Measurements from ENCODE around the gene PEX5L.

The PEX5L gene

DNA sequence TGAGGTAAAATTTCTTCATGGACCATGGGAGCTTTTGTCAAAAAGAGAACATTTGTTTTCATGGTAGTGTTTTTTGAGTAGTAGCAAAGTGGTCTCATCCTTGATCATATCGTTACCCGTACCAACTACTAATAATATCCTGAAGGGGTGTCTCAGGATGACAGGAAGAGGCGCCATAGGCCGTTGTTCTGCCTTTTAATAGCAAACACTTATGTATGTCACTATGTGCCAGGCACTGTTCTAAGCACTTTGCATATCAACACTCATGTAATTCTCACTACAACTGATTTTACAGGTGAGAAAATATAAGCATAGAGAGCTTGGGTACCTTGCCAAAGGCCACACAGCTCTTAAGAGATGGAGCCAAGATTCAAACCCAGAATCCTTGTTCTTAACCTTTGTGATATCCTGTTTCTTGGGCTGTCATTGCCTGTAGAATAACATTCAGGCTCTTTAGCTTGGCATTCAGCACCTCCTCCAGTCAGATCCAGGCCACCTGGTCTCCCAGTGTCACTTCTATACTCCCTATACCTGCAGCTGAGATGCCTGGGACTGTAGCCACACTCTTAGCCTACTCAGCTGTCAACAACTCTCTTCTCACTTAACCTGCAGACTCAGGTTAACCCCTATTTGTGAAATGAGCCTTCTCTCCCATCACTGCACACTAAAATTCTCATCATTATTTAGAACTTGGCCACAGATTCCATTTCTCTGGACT is 270.2 kb downstream of the PEX5L start:
- no peak for TF ChIP-seq GATA1 (IDR thresholded peaks at IDR 0.05; ENCODE audit: low read depth, low read length)
- TF ChIP-seq POLR2A (IDR thresholded peaks at IDR 0.05; ENCODE audit: low read length) = no peak
- DNase-seq = no peak

DNA sequence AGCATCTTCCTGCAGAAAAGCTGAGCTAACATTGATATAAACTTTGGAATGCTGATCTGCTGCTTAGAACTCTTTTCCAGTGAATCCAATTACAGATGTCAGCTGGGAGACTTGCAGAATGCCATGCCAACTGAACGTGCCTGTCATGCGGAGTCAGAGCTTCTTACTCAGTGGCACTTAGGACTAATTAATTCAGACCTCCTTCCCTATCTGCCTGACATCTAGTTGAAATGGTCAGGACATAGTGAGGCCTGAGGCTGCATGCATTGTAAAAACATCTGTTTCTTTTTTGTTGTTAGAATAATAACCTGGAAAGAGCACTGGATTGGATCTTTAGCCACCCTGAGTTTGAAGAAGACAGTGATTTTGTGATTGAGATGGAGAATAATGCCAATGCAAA is 271.3 kb downstream of the PEX5L start:
- no peak for DNase-seq
- no peak for TF ChIP-seq POLR2A (IDR thresholded peaks at IDR 0.05; ENCODE audit: low read length)
- no peak for TF ChIP-seq GATA1 (IDR thresholded peaks at IDR 0.05; ENCODE audit: low read depth, low read length)

DNA sequence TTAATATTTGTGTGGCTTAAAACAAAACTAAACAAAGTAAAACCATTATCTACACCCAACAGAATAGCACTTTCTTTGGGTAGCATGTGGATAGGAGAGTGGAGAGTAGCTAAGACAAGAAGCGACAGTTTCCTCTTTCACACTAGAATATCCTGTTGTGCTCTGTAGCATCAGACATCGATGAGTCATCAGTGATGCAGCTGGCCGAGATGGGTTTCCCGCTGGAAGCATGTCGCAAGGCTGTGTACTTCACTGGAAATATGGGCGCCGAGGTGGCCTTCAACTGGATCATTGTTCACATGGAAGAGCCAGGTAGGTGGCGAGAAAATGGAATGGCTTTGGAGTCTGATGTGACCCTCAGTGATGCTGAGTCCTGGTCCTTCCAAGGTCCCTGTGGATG is 275.8 kb downstream of the PEX5L start:
- TF ChIP-seq POLR2A (IDR thresholded peaks at IDR 0.05; ENCODE audit: low read length) (no peak), GATA1 (IDR thresholded peaks at IDR 0.05; ENCODE audit: low read depth, low read length) (no peak)
- no peak for DNase-seq

DNA sequence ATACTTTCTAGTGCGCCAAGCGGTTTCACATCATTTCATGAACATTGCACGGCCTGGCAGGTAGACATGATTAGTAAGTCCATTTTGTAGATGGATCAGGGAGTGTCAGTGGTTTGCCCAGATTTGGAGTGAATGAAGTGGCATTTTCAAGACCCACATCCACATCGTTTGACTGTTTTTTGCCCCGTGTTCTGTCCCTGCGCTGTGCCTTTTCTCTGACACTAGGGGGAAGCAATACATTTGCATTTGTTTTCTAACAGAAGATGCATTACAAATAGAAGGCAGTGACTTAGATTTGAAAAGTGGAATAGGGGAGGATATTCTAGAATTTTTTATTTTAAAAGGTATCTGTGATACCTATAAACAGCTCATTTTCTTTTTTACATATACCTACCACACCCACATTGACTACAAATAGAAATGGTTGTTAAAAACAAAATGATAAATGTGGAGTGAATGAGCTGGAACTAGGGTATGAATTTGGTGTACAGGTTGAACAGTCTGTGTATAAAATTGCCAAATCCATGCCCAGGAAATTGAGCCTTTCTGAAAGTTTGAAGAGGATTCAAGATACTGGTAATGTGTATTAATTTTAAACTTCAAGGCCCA is 285.9 kb downstream of the PEX5L start:
- DNase-seq = peak; percentile 6
- TF ChIP-seq POLR2A (IDR thresholded peaks at IDR 0.05; ENCODE audit: low read length) (no peak), GATA1 (IDR thresholded peaks at IDR 0.05; ENCODE audit: low read depth, low read length) (no peak)

DNA sequence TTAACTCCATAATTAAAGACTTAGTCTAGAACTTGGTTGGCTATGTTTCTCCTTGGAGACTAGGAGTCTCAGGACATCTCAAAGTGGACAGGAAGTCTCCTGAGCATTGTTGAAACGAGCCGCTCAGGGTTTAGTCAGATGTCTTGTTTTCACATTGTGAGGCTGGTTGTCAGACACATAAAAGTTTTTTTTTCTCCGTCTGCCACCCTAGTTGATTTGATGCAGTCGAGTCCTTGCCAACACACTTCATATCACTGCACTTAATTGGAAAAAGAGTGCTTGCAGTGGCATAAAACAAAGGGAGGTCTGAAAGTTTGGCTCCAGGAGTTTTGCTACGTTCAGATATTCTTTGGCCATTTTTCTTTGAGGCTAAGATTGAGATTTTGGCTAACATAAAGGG is 291.0 kb downstream of the PEX5L start:
- no peak for DNase-seq
- TF ChIP-seq GATA1 (IDR thresholded peaks at IDR 0.05; ENCODE audit: low read depth, low read length) (no peak), POLR2A (IDR thresholded peaks at IDR 0.05; ENCODE audit: low read length) (no peak)

DNA sequence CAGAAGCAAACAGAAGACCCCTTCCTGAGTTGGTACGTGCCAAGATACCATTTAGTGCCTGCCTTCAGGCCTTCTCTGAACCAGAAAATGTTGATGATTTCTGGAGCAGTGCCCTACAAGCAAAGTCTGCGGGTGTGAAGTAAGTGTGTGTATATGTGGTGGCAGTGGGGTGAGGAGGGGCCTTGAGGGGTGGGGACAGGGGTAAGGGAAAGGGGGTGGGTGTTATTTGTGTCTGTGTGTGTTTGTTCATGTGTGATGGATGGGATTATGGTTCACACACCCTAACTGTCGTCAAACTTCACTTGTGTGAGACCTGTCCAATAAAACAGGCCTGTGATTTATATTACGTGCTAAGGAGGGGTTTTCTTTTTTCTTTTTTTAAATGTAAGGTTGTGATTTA is 291.7 kb downstream of the PEX5L start:
- DNase-seq = no peak
- TF ChIP-seq GATA1 (IDR thresholded peaks at IDR 0.05; ENCODE audit: low read depth, low read length) = no peak
